ENCODE data around the gene BEST4.

GRCh38 chr1:44790968-44791801 lies 3.2 kb upstream of the BEST4 start:
- no peak for TF ChIP-seq CTCF (IDR thresholded peaks at IDR 0.05; ENCODE audit: low read depth, low read length, poor library complexity, severe bottlenecking)
- TF ChIP-seq EZH2phosphoT487 (IDR thresholded peaks at IDR 0.05; ENCODE audit: borderline replicate concordance, low read length) = no peak

All from DOHH2 (cell line).